Measurements from ENCODE around the gene C1QTNF8. TPM values are rescaled to one million over a fixed set of nuclear protein-coding genes. Genes with fewer than 3 reads are reported as not detected.
A peak's percentile ranks its signal among the peaks of the same experiment; 100 is the strongest.

Gene C1QTNF8
- total and polyA plus RNA-seq, 2 of the 13 experiments (the other 11 are each of a cell fraction or from before 2014, with no cell fraction given) = 0.09 TPM; not detected in 1

DNA sequence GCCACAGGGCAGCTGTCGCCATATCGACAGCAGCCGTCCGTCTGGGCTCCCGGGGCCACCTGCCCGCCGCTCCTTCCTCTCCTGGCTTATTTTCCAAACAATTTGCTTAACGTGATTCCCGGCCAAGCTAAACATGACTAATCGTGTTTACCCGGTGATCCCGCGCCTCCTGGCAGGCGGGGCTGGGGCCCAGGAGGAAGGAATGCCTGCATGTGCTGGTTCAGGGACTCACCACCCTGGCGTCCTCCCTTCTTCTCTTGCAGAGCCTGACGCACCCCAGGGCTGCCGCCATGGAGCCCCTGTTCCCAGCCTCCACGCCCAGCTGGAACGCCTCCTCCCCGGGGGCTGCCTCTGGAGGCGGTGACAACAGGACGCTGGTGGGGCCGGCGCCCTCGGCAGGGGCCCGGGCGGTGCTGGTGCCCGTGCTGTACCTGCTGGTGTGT is 17.4 kb downstream of the C1QTNF8 start (continued):
- TF ChIP-seq, protein P1, sequence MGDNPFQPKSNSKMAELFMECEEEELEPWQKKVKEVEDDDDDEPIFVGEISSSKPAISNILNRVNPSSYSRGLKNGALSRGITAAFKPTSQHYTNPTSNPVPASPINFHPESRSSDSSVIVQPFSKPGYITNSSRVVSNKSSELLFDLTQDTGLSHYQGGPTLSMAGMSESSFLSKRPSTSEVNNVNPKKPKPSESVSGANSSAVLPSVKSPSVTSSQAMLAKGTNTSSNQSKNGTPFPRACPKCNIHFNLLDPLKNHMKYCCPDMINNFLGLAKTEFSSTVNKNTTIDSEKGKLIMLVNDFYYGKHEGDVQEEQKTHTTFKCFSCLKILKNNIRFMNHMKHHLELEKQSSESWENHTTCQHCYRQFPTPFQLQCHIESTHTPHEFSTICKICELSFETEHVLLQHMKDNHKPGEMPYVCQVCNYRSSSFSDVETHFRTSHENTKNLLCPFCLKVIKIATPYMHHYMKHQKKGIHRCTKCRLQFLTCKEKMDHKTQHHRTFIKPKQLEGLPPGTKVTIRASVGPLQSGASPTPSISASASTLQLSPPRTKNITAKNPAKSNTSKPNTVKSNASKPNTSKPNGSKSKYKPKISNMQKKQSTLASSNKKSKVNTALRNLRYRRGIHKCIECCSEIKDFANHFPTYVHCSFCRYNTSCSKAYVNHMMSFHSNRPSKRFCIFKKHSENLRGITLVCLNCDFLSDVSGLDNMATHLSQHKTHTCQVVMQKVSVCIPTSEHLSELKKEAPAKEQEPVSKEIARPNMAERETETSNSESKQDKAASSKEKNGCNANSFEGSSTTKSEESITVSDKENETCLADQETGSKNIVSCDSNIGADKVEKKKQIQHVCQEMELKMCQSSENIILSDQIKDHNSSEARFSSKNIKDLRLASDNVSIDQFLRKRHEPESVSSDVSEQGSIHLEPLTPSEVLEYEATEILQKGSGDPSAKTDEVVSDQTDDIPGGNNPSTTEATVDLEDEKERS (CRISPR knock-in tag; IDR thresholded peaks at IDR 0.05) = peak; percentile 76
- TF ChIP-seq SIX1 (CRISPR knock-in tag; IDR thresholded peaks at IDR 0.05; ENCODE audit: borderline replicate concordance) (0 out of 2 replicates have a peak, but pooled peaks have one; percentile 35), SAP130 (CRISPR knock-in tag; IDR thresholded peaks at IDR 0.05; ENCODE audit: low read depth) (peak; percentile 96), GTF2F1 (IDR thresholded peaks at IDR 0.05; ENCODE audit: low read length) (no peak), ZEB1 (IDR thresholded peaks at IDR 0.05; ENCODE audit: insufficient replicate concordance, low read depth) (no peak), MED8 (CRISPR knock-in tag; IDR thresholded peaks at IDR 0.05; ENCODE audit: insufficient replicate concordance) (peak; percentile 50), BCL6 (CRISPR knock-in tag; IDR thresholded peaks at IDR 0.05) (peak; percentile 86), XBP1 (CRISPR knock-in tag; IDR thresholded peaks at IDR 0.05) (peak; percentile 47; the same call in 1 of the 2 replicates), ZNF616 (CRISPR knock-in tag; IDR thresholded peaks at IDR 0.05; ENCODE audit: low read depth) (peak; percentile 35; the same call in 1 of the 2 replicates), DNMT3B (CRISPR knock-in tag; conservative IDR thresholded peaks at IDR 0.05) (peak; percentile 79; the same call in 1 of the 2 replicates), EZH2 (conservative IDR thresholded peaks at IDR 0.05; ENCODE audit: low read depth, low read length) (no peak), ZNF331 (CRISPR knock-in tag; IDR thresholded peaks at IDR 0.05) (peak; percentile 86; the same call in 1 of the 2 replicates)
- TF ChIP-seq, protein P2, sequence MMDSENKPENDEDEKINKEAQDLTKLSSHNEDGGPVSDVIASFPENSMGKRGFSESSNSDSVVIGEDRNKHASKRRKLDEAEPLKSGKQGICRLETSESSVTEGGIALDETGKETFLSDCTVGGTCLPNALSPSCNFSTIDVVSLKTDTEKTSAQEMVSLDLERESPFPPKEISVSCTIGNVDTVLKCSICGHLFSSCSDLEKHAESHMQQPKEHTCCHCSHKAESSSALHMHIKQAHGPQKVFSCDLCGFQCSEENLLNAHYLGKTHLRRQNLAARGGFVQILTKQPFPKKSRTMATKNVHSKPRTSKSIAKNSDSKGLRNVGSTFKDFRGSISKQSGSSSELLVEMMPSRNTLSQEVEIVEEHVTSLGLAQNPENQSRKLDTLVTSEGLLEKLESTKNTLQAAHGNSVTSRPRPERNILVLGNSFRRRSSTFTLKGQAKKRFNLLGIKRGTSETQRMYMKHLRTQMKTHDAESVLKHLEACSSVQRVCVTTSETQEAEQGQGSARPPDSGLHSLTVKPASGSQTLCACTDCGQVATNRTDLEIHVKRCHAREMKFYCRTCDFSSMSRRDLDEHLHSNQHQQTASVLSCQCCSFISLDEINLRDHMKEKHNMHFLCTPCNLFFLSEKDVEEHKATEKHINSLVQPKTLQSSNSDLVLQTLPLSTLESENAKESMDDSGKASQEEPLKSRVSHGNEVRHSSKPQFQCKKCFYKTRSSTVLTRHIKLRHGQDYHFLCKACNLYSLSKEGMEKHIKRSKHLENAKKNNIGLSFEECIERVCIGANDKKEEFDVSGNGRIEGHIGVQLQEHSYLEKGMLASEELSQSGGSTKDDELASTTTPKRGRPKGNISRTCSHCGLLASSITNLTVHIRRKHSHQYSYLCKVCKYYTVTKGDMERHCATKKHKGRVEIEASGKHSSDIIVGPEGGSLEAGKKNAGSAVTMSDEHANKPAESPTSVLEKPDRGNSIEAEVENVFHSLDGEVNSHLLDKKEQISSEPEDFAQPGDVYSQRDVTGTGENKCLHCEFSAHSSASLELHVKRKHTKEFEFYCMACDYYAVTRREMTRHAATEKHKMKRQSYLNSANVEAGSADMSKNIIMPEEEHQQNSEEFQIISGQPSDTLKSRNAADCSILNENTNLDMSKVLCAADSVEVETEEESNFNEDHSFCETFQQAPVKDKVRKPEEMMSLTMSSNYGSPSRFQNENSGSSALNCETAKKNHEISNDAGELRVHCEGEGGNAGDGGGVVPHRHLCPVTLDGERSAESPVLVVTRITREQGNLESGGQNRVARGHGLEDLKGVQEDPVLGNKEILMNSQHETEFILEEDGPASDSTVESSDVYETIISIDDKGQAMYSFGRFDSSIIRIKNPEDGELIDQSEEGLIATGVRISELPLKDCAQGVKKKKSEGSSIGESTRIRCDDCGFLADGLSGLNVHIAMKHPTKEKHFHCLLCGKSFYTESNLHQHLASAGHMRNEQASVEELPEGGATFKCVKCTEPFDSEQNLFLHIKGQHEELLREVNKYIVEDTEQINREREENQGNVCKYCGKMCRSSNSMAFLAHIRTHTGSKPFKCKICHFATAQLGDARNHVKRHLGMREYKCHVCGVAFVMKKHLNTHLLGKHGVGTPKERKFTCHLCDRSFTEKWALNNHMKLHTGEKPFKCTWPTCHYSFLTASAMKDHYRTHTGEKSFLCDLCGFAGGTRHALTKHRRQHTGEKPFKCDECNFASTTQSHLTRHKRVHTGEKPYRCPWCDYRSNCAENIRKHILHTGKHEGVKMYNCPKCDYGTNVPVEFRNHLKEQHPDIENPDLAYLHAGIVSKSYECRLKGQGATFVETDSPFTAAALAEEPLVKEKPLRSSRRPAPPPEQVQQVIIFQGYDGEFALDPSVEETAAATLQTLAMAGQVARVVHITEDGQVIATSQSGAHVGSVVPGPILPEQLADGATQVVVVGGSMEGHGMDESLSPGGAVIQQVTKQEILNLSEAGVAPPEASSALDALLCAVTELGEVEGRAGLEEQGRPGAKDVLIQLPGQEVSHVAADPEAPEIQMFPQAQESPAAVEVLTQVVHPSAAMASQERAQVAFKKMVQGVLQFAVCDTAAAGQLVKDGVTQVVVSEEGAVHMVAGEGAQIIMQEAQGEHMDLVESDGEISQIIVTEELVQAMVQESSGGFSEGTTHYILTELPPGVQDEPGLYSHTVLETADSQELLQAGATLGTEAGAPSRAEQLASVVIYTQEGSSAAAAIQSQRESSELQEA (CRISPR knock-in tag; IDR thresholded peaks at IDR 0.05; ENCODE audit: not compliant biosample characterization) = no peak
- TF ChIP-seq, protein P3, sequence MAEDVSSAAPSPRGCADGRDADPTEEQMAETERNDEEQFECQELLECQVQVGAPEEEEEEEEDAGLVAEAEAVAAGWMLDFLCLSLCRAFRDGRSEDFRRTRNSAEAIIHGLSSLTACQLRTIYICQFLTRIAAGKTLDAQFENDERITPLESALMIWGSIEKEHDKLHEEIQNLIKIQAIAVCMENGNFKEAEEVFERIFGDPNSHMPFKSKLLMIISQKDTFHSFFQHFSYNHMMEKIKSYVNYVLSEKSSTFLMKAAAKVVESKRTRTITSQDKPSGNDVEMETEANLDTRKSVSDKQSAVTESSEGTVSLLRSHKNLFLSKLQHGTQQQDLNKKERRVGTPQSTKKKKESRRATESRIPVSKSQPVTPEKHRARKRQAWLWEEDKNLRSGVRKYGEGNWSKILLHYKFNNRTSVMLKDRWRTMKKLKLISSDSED (CRISPR knock-in tag; IDR thresholded peaks at IDR 0.05) = no peak
- TF ChIP-seq, protein P4, sequence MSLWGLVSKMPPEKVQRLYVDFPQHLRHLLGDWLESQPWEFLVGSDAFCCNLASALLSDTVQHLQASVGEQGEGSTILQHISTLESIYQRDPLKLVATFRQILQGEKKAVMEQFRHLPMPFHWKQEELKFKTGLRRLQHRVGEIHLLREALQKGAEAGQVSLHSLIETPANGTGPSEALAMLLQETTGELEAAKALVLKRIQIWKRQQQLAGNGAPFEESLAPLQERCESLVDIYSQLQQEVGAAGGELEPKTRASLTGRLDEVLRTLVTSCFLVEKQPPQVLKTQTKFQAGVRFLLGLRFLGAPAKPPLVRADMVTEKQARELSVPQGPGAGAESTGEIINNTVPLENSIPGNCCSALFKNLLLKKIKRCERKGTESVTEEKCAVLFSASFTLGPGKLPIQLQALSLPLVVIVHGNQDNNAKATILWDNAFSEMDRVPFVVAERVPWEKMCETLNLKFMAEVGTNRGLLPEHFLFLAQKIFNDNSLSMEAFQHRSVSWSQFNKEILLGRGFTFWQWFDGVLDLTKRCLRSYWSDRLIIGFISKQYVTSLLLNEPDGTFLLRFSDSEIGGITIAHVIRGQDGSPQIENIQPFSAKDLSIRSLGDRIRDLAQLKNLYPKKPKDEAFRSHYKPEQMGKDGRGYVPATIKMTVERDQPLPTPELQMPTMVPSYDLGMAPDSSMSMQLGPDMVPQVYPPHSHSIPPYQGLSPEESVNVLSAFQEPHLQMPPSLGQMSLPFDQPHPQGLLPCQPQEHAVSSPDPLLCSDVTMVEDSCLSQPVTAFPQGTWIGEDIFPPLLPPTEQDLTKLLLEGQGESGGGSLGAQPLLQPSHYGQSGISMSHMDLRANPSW (CRISPR knock-in tag; IDR thresholded peaks at IDR 0.05; ENCODE audit: borderline replicate concordance) = no peak
